Trophoblast cell (in vitro differentiated cells and primary cell): ENCODE results near the gene PI4K2B.

Source experiments
- DNase-seq, 2 donors: peaks; one replicate each; pipeline ENCODE4 v3.0.0-alpha.2; 2016
- H2AFZ ChIP-seq: 2 replicates; pipeline ENCODE4 v1.6.1; 2013; ENCODE audit warnings: low read length, moderate library complexity, mild to moderate bottlenecking; ENCODE audit not compliant: insufficient read depth, poor library complexity
- H2AK5ac ChIP-seq: 2 replicates; pipeline ENCODE4 v1.6.1; 2013; ENCODE audit warnings: mild to moderate bottlenecking, low read length
- H2BK120ac ChIP-seq: 2 replicates; pipeline ENCODE4 v1.6.1; 2013; ENCODE audit warnings: low read length, mild to moderate bottlenecking, moderate library complexity; ENCODE audit not compliant: insufficient read depth, poor library complexity
- H2BK12ac ChIP-seq: 2 replicates; pipeline ENCODE4 v1.6.1; 2013; ENCODE audit warnings: mild to moderate bottlenecking, low read length, moderate library complexity
- H2BK5ac ChIP-seq: 2 replicates; pipeline ENCODE4 v1.6.1; 2013; ENCODE audit warnings: low read length, low read depth, moderate library complexity, mild to moderate bottlenecking; ENCODE audit not compliant: poor library complexity
- H3K14ac ChIP-seq: 2 replicates; pipeline ENCODE4 v1.6.1; 2013; ENCODE audit warnings: mild to moderate bottlenecking, low read length
- H3K18ac ChIP-seq: 2 replicates; pipeline ENCODE4 v1.6.1; 2013; ENCODE audit warnings: mild to moderate bottlenecking, low read length
- H3K23ac ChIP-seq: 2 replicates; pipeline ENCODE4 v1.6.1; 2013; ENCODE audit warnings: low read length
- H3K27ac ChIP-seq: 2 replicates; pipeline ENCODE4 v1.5.1; 2013; ENCODE audit warnings: low read depth, mild to moderate bottlenecking, inconsistent platforms, low read length, moderate library complexity
- H3K27me3 ChIP-seq: 2 replicates; pipeline ENCODE4 v1.6.1; 2013; ENCODE audit warnings: inconsistent platforms, mild to moderate bottlenecking, low read length, moderate library complexity; ENCODE audit not compliant: insufficient read depth
- H3K36me3 ChIP-seq, 2 experiments: 1 replicate in 1 of 2; 2 replicates in 1 of 2; pipeline ENCODE4 v1.6.1; 2013; ENCODE audit warnings: low read length in 2 of 2, mild to moderate bottlenecking in 2 of 2, moderate library complexity in 1 of 2; ENCODE audit not compliant: insufficient read depth in 2 of 2, control insufficient read depth in 1 of 2
- H3K4ac ChIP-seq: 2 replicates; pipeline ENCODE4 v1.6.1; 2013; ENCODE audit warnings: low read depth, mild to moderate bottlenecking, low read length, moderate library complexity
- H3K4me1 ChIP-seq, 2 experiments: 1 replicate in 1 of 2; 2 replicates in 1 of 2; pipeline ENCODE4 v1.6.1; 2013; ENCODE audit warnings: low read length in 2 of 2, mild to moderate bottlenecking in 2 of 2, moderate library complexity in 1 of 2; ENCODE audit not compliant: insufficient read depth in 2 of 2, control insufficient read depth in 1 of 2
- H3K4me2 ChIP-seq: 2 replicates; pipeline ENCODE4 v1.6.1; 2013; ENCODE audit warnings: inconsistent platforms, mild to moderate bottlenecking, low read length, moderate library complexity
- H3K4me3 ChIP-seq: 2 replicates; pipeline ENCODE4 v1.5.1; 2013; ENCODE audit warnings: mild to moderate bottlenecking, low read depth, low read length, inconsistent platforms
- H3K79me1 ChIP-seq: one replicate; pipeline ENCODE4 v1.6.1; 2013; ENCODE audit warnings: low read length
- H3K79me2 ChIP-seq: 2 replicates; pipeline ENCODE4 v1.6.1; 2013; ENCODE audit warnings: low read length, mild to moderate bottlenecking; ENCODE audit not compliant: control insufficient read depth, insufficient read depth, poor library complexity
- H3K9ac ChIP-seq: 2 replicates; pipeline ENCODE4 v1.6.1; 2013; ENCODE audit warnings: mild to moderate bottlenecking, low read length
- H3K9me3 ChIP-seq: 2 replicates; pipeline ENCODE4 v1.6.1; 2013; ENCODE audit warnings: low read depth, mild to moderate bottlenecking, control low read depth, inconsistent platforms, low read length; ENCODE audit not compliant: insufficient read depth
- H4K12ac ChIP-seq: 2 replicates; pipeline ENCODE4 v1.6.1; 2013; ENCODE audit warnings: low read depth, mild to moderate bottlenecking, low read length, moderate library complexity
- H4K8ac ChIP-seq: 2 replicates; pipeline ENCODE4 v1.6.1; 2013; ENCODE audit warnings: low read depth, mild to moderate bottlenecking, low read length, moderate library complexity
- H4K91ac ChIP-seq: one replicate; pipeline ENCODE4 v1.6.1; 2013; ENCODE audit warnings: low read depth, mild to moderate bottlenecking, low read length, moderate library complexity
- WGBS: extraction: QIAGEN DNeasy Blood & Tissue Kit; methylation state at CpG from one replicate; pipeline ENCODE4 v1.1.7; 2013; ENCODE audit warnings: missing lambda C conversion rate; ENCODE audit not compliant: insufficient read length, insufficient coverage; ENCODE audit errors: extremely low coverage; 5-methylcytosine and 5-hydroxymethylcytosine counted together

PI4K2B gene

GRCh38 chr4:25280210-25280609 is 46.4 kb downstream of the PI4K2B start:
- Histone ChIP-seq H3K27ac (no peak overlapping the region), H2AK5ac (no peak overlapping the region), H3K79me1 (no peaks in the 10 kb centered on the region), H2BK5ac (no peak overlapping the region), H4K12ac (no peak overlapping the region), H3K27me3 (no peaks in the 10 kb centered on the region), H3K79me2 (no peaks in the 10 kb centered on the region), H3K18ac (no peak overlapping the region), H4K91ac (no peak overlapping the region), H3K4me3 (no peak overlapping the region), H3K14ac (no peak overlapping the region), H3K4me2 (no peak overlapping the region), H2AFZ (no peak overlapping the region), H3K36me3 (peaks cover 0 to 2% of the 10 kb centered on the region in 2 experiments), H3K23ac (no peak overlapping the region), H2BK12ac (no peak overlapping the region), H2BK120ac (no peak overlapping the region), H3K9ac (no peak overlapping the region), H3K4me1 (no peaks in the 10 kb centered on the region), H3K9me3 (no peaks in the 10 kb centered on the region), H3K4ac (no peak overlapping the region), H4K8ac (no peak overlapping the region)
- DNase-seq: peak in 1 of 2 donors; percentile 18
- no CpG with 5 or more reads among the region's 4 CpGs for WGBS

GRCh38 chr4:25283948-25284347 is 50.1 kb downstream of the PI4K2B start:
- H3K18ac ChIP-seq: no peak overlapping the region
- no peak overlapping the region for H3K9ac ChIP-seq
- H3K27ac ChIP-seq: no peak overlapping the region
- no peaks in the 10 kb centered on the region for H3K4me1 ChIP-seq
- no peak overlapping the region for H3K23ac ChIP-seq
- H3K9me3 ChIP-seq: no peaks in the 10 kb centered on the region
- no peak for DNase-seq
- H3K14ac ChIP-seq: no peak overlapping the region
- no peaks in the 10 kb centered on the region for H3K79me2 ChIP-seq
- H3K4me2 ChIP-seq: no peak overlapping the region
- H3K27me3 ChIP-seq: no peaks in the 10 kb centered on the region
- H3K79me1 ChIP-seq: no peaks in the 10 kb centered on the region
- peaks cover 0 to 2% of the 10 kb centered on the region in 2 experiments for H3K36me3 ChIP-seq
- H4K12ac ChIP-seq: no peak overlapping the region
- no peak overlapping the region for H4K91ac ChIP-seq
- no peak overlapping the region for H3K4ac ChIP-seq
- H2AFZ ChIP-seq: no peak overlapping the region
- no peak overlapping the region for H3K4me3 ChIP-seq
- H2AK5ac ChIP-seq: no peak overlapping the region
- no peak overlapping the region for H2BK12ac ChIP-seq
- no peak overlapping the region for H2BK5ac ChIP-seq
- no peak overlapping the region for H4K8ac ChIP-seq
- no peak overlapping the region for H2BK120ac ChIP-seq
- WGBS: no CpG with 5 or more reads among the region's 3 CpGs

- Histone ChIP-seq H3K4me1 (no peaks in the 10 kb centered on the region), H3K18ac (no peak overlapping the region), H2BK120ac (no peak overlapping the region), H3K27ac (no peak overlapping the region), H3K4me3 (no peak overlapping the region), H4K91ac (no peak overlapping the region), H3K9me3 (no peaks in the 10 kb centered on the region), H3K27me3 (no peaks in the 10 kb centered on the region), H3K79me1 (no peaks in the 10 kb centered on the region), H4K8ac (no peak overlapping the region), H3K79me2 (no peaks in the 10 kb centered on the region), H3K23ac (no peak overlapping the region), H3K9ac (no peak overlapping the region), H3K4me2 (no peak overlapping the region), H2BK12ac (no peak overlapping the region), H4K12ac (no peak overlapping the region), H3K4ac (no peak overlapping the region), H2AFZ (no peak overlapping the region), H2AK5ac (no peak overlapping the region), H3K36me3 (peaks cover 0 to 2% of the 10 kb centered on the region in 2 experiments), H3K14ac (no peak overlapping the region), H2BK5ac (no peak overlapping the region)
- no peak for DNase-seq
- WGBS: no CpG with 5 or more reads among the region's 3 CpGs
Observed at GRCh38 chr4:25284466-25284865, 50.6 kb downstream of the PI4K2B start.

GRCh38 chr4:25290490-25291067 is 56.7 kb downstream of the PI4K2B start:
- peak overlapping the region; percentile 44 for H3K4me2 ChIP-seq
- peak overlapping the region; percentile 23 for H2AFZ ChIP-seq
- peak overlapping the region; percentile 25 for H2BK12ac ChIP-seq
- H3K27ac ChIP-seq: peak overlapping the region; percentile 72
- no CpG with 5 or more reads among the region's 11 CpGs for WGBS
- peaks cover 2% of the 10 kb centered on the region for H3K9me3 ChIP-seq
- H3K4me3 ChIP-seq: no peak overlapping the region
- H3K27me3 ChIP-seq: no peaks in the 10 kb centered on the region
- no peak overlapping the region for H3K4ac ChIP-seq
- H2BK120ac ChIP-seq: peak overlapping the region; percentile 55
- H3K79me2 ChIP-seq: no peaks in the 10 kb centered on the region
- no peak overlapping the region for H4K12ac ChIP-seq
- H3K23ac ChIP-seq: no peak overlapping the region
- no peak overlapping the region for H3K18ac ChIP-seq
- peak overlapping the region; percentile 62 for H4K8ac ChIP-seq
- H2AK5ac ChIP-seq: no peak overlapping the region
- H3K4me1 ChIP-seq: peaks cover 9 to 10% of the 10 kb centered on the region in 2 experiments
- no peaks in the 10 kb centered on the region for H3K36me3 ChIP-seq
- peak overlapping the region; percentile 21 for H3K14ac ChIP-seq
- DNase-seq: no peak
- peak overlapping the region; percentile 33 for H2BK5ac ChIP-seq
- peaks cover 2% of the 10 kb centered on the region for H3K79me1 ChIP-seq
- H4K91ac ChIP-seq: peak overlapping the region; percentile 68
- no peak overlapping the region for H3K9ac ChIP-seq
